Gastrocnemius medialis (tissue), 4 donors: ENCODE results near the gene TMEM62.

ENCODE experiments used
- CTCF ChIP-seq, 5 experiments: fragments of 450-650 bp in 3 of 5; fragments of 200-600 bp in 2 of 5; sonication (generic) in 2 of 5; IDR thresholded peaks in 4 of 5; conservative IDR thresholded peaks in 1 of 5; 1 replicate in 4 of 5; 2 replicates in 1 of 5; pipeline ENCODE4 v1.5.1; 2016 to 2019; ENCODE audit warnings: antibody characterized with exemption in 5 of 5, mild to moderate bottlenecking in 3 of 5, moderate library complexity in 3 of 5
- POLR2A ChIP-seq, 2 donors: fragments of 450-650 bp; IDR thresholded peaks; one replicate each; pipeline ENCODE4 v1.6.1; 2017; ENCODE audit warnings: antibody characterized with exemption in 2 of 2, mild to moderate bottlenecking in 2 of 2, moderate library complexity in 2 of 2

DNA sequence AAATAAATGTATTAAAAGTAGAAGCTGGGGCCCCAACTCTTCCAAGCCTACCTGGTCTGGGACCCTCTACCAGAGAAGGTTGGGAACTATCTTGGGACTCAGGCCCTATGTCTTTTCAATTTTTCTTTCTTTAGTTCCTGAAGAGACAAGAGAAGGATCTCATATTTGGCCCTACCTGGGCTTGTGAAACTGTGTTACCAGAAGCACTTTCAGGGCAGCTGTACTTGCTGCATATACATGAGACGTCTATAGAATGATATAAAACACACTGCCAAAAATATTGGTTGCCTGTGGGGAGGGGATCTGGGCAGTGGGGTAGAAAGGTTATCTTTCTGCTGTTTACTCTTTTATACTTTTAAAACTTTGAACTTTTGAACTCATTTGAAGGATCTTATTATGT, 88.0 kb downstream of the TMEM62 start:
- TF ChIP-seq CTCF (IDR thresholded peaks at IDR 0.05 in 4 of 5, conservative IDR thresholded peaks at IDR 0.05 in 1 of 5) (no peak), POLR2A (IDR thresholded peaks at IDR 0.05) (no peak)
